Activated CD8-positive, alpha-beta T cell treated with anti-CD3 and anti-CD28 coated beads for 36 hours (primary cell): ENCODE measurements around the gene CDC42BPB. TPM values are rescaled to one million over a fixed set of nuclear protein-coding genes. Genes with fewer than 3 reads are reported as not detected.
"Not testable (repeated sequence)": the region's sequence is repeated elsewhere in the genome, so short reads cannot be mapped to it uniquely, and the experiment has no call there.

Experiments used
- ATAC-seq: fragments of 200-7000 bp; cut with Tn5 transposase; one replicate; pipeline ENCODE4 v1.10.0; 2021; ENCODE audit warnings: mild to moderate bottlenecking, moderate library complexity
- CTCF ChIA-PET: fragments of 350-600 bp; sonication (Branson Sonifier 250); formaldehyde crosslinking; loops from one replicate; lab custom pipeline; 2021; ENCODE audit warnings: antibody characterized with exemption; lab: Charles Lee
- POLR2A ChIA-PET: fragments of 350-600 bp; sonication (Branson Sonifier 250); formaldehyde crosslinking; loops from one replicate; lab custom pipeline; 2021; ENCODE audit warnings: antibody characterized with exemption; lab: Charles Lee
- DNase-seq: peaks from one replicate; pipeline ENCODE4 v3.0.0-alpha.2; 2020
- H3K27ac Mint-ChIP-seq: one replicate; pipeline ENCODE4 v1.8.0; 2021; ENCODE audit warnings: mild to moderate bottlenecking, mixed read lengths
- H3K27me3 Mint-ChIP-seq: one replicate; pipeline ENCODE4 v1.8.0; 2021; ENCODE audit warnings: mixed read lengths
- H3K36me3 Mint-ChIP-seq: one replicate; pipeline ENCODE4 v1.8.0; 2021; ENCODE audit warnings: low read depth, mixed read lengths
- H3K4me1 Mint-ChIP-seq: one replicate; pipeline ENCODE4 v1.8.0; 2021; ENCODE audit warnings: low read depth, mixed read lengths
- H3K4me3 Mint-ChIP-seq: one replicate; pipeline ENCODE4 v1.8.0; 2021; ENCODE audit warnings: mild to moderate bottlenecking, moderate library complexity, mixed read lengths
- H3K9me3 Mint-ChIP-seq: one replicate; pipeline ENCODE4 v1.8.0; 2021; ENCODE audit warnings: mixed read lengths
- intact Hi-C: fragments of 100-400 bp; cut with micrococcal nuclease; formaldehyde crosslinking; loops from one replicate; pipeline ENCODE4 v1.10.0; 2022
- total RNA-seq, 2 experiments: library from RNA; stranded (reverse); gene quantifications; one replicate each; pipeline ENCODE4 v1.2.3, GENCODE V29; 2021
- TF ChIP-seq, protein P1 (sequence below): fragments of 200-600 bp; IDR thresholded peaks from one replicate; pipeline ENCODE4 v1.8.0; 2022; ENCODE audit warnings: antibody characterized with exemption, mild to moderate bottlenecking

The CDC42BPB gene
- total RNA-seq, 2 experiments from 2014 or later = 0.72 to 0.96 TPM

DNA sequence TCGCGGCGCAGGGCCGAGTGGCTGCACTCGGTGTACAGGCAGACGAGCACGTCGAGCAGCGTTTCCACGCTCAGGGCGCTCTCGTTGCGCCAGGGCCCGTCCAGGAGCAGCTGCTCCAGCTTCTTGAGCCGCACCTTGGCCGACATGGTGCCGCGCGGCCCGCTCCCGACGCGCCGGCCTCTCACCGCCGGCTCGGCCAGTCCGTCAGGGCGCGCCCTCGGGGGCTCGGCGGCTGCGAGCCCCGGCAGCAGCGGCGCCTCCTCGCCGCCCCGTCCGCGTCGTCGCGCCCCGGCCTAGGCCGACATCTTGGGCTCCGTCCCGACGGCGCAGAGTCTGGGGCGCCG lies 349 bp downstream of the CDC42BPB start:
- DNase-seq (no peak), ATAC-seq (peak; percentile 21)
- H3K27ac Mint-ChIP-seq = no peak overlapping the region
- ChIA-PET POLR2A (no interaction called here), CTCF (no interaction called here)
- intact Hi-C loops = no loop called here
- H3K4me1 Mint-ChIP-seq = peaks cover 2% of the 10 kb centered on the region
- peaks cover 37% of the 10 kb centered on the region for H3K27me3 Mint-ChIP-seq
- no peaks in the 10 kb centered on the region for H3K9me3 Mint-ChIP-seq
- TF ChIP-seq, protein P1, sequence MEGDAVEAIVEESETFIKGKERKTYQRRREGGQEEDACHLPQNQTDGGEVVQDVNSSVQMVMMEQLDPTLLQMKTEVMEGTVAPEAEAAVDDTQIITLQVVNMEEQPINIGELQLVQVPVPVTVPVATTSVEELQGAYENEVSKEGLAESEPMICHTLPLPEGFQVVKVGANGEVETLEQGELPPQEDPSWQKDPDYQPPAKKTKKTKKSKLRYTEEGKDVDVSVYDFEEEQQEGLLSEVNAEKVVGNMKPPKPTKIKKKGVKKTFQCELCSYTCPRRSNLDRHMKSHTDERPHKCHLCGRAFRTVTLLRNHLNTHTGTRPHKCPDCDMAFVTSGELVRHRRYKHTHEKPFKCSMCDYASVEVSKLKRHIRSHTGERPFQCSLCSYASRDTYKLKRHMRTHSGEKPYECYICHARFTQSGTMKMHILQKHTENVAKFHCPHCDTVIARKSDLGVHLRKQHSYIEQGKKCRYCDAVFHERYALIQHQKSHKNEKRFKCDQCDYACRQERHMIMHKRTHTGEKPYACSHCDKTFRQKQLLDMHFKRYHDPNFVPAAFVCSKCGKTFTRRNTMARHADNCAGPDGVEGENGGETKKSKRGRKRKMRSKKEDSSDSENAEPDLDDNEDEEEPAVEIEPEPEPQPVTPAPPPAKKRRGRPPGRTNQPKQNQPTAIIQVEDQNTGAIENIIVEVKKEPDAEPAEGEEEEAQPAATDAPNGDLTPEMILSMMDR = no peak
- no peak overlapping the region for H3K4me3 Mint-ChIP-seq
- no peaks in the 10 kb centered on the region for H3K36me3 Mint-ChIP-seq

GRCh38 chr14:103056322-103057027 lies 874 bp downstream of the CDC42BPB start:
- Mint-ChIP-seq H3K27me3 (peaks cover 39% of the 10 kb centered on the region), H3K9me3 (no peaks in the 10 kb centered on the region), H3K4me1 (peaks cover 2% of the 10 kb centered on the region), H3K36me3 (no peaks in the 10 kb centered on the region), H3K4me3 (peak overlapping the region; percentile 32), H3K27ac (no peak overlapping the region)
- POLR2A ChIA-PET = no interaction called here
- intact Hi-C loops = no loop called here
- TF ChIP-seq, protein P1 = no peak
- DNase-seq (no peak), ATAC-seq (no peak)
- CTCF ChIA-PET = no interaction called here

DNA sequence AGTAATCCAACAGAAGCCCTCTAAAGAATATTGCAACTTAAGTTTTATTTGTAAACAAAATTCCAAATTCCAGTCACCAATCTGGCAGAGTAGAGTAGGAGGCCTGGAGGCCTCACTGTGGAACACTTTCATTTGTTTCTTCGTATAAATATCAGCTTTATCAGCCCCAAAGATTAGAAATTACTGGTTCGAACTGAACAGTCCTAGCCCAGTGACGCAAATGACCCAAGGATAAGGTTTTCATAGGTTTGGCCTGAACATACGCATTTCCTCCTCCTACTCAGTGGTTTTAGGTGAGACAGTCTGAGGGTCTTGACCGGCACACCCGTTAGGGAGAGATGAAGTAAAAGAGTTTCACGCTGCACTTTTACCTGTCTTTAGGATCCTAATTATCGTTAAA lies 1.7 kb downstream of the CDC42BPB start:
- peaks cover 40% of the 10 kb centered on the region for H3K27me3 Mint-ChIP-seq
- no peak overlapping the region for H3K27ac Mint-ChIP-seq
- H3K4me1 Mint-ChIP-seq = peaks cover 2% of the 10 kb centered on the region
- H3K4me3 Mint-ChIP-seq = peak overlapping the region; percentile 17
- intact Hi-C loops = no loop called here
- ChIA-PET CTCF (no interaction called here), POLR2A (no interaction called here)
- DNase-seq (no peak), ATAC-seq (no peak)
- TF ChIP-seq, protein P1 = no peak
- H3K9me3 Mint-ChIP-seq = no peaks in the 10 kb centered on the region
- no peaks in the 10 kb centered on the region for H3K36me3 Mint-ChIP-seq

GRCh38 chr14:103052407-103052806 lies 4.9 kb downstream of the CDC42BPB start:
- CTCF ChIA-PET = interaction anchor here (1.8 kb wide), 1 partner anchor 22 kb away, joined by 5 read pairs; no protein-coding TSS in a partner anchor

DNA sequence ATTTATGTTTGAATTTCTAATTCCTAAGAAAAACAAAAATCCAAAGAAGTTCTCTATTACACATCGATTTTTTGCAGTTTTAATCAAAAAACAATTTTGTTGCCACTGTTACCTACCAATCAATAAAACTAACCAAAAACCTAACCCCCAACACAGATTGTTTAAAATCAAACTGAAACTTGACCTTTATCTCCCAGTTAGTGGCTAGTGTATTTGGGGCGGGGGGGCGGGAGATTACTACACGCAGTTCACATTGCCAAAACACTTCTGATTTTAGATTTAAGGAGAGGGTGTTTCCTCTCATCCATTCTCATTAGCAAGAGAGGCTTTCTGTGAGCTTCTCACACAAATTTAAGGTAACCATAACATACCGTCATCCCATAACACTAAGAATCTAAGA lies 6.4 kb downstream of the CDC42BPB start:
- TF ChIP-seq, protein P1 = no peak
- no peaks in the 10 kb centered on the region for H3K36me3 Mint-ChIP-seq
- CTCF ChIA-PET = interaction anchor here (0.7 kb wide), 1 partner anchor 15 kb away, joined by 3 read pairs; no protein-coding TSS in a partner anchor
- intact Hi-C loops = no loop called here
- peaks cover under 1% of the 10 kb centered on the region for H3K4me1 Mint-ChIP-seq
- DNase-seq (no peak), ATAC-seq (no peak)
- no peak overlapping the region for H3K4me3 Mint-ChIP-seq
- H3K27ac Mint-ChIP-seq = no peak overlapping the region
- POLR2A ChIA-PET = no interaction called here
- no peaks in the 10 kb centered on the region for H3K9me3 Mint-ChIP-seq
- peaks cover 20% of the 10 kb centered on the region for H3K27me3 Mint-ChIP-seq

More at GRCh38 chr14:103052407-103052806, 4.9 kb downstream of the CDC42BPB start:
- peaks cover 19% of the 10 kb centered on the region for H3K27me3 Mint-ChIP-seq
- H3K9me3 Mint-ChIP-seq = no peaks in the 10 kb centered on the region
- no peak overlapping the region for H3K4me3 Mint-ChIP-seq
- ATAC-seq = no peak
- POLR2A ChIA-PET = no interaction called here
- intact Hi-C loops = no loop called here
- H3K4me1 Mint-ChIP-seq = peaks cover 2% of the 10 kb centered on the region
- no peaks in the 10 kb centered on the region for H3K36me3 Mint-ChIP-seq
- H3K27ac Mint-ChIP-seq = no peak overlapping the region
- DNase-seq = no peak
- TF ChIP-seq, protein P1 = no peak

DNA sequence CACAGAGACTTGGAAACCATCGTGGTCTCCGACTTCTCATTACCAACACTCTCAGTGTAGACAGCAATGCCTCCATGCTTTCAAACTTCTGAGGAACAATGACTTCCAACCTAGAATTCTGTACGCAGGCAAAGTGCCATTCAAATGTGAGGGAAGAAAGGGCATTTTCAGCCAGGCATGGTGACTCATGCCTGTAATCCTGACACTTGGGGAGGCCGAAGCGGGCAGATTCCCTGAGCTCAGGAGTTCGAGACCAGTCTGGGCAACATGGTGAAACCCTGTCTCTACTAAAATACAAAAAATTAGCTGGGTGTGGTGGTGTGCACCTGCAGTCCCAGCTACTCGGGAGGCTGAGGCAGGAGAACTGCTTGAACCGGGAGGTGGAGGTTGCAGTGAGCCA lies 9.9 kb downstream of the CDC42BPB start:
- H3K4me1 Mint-ChIP-seq, DNase-seq, H3K36me3 Mint-ChIP-seq, H3K9me3 Mint-ChIP-seq, H3K4me3 Mint-ChIP-seq, POLR2A ChIA-PET, H3K27ac Mint-ChIP-seq, ATAC-seq, intact Hi-C loops: not testable (repeated sequence)
- peaks cover 20% of the 10 kb centered on the region for H3K27me3 Mint-ChIP-seq
- CTCF ChIA-PET = interaction anchor here (1.2 kb wide), 1 partner anchor 58 kb away, joined by 4 read pairs; no protein-coding TSS in a partner anchor
